ENCODE measurements around the gene PIK3R1.

GRCh38 chr5:68240202-68240601 is 24.6 kb downstream of the PIK3R1 start:
- TF ChIP-seq EZH2phosphoT487 (IDR thresholded peaks at IDR 0.05; ENCODE audit: borderline replicate concordance, low read length) (no peak), CTCF (IDR thresholded peaks at IDR 0.05; ENCODE audit: low read depth, low read length, poor library complexity, severe bottlenecking) (no peak)
